ENCODE results near the gene GUCD1.

DNA sequence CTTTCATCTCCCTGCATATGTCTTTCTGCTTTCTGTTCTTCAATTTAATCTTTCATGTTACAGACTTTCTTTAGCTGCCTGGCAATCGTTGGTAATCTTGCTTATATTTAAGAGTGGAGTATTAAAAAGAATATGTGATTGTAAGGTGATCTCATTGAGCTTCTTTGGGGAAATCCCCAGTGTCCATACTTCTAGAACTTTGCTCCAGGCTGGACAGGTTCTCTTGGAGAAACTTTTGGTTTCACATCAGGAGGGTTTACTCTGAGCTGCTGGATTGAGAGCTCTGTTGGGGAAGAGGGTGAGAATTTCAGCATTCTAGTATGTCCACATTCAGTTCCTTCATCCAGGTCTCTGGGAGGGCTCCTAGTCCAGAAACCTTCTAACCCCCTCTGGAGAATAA, 21.8 kb upstream of the GUCD1 start:
- no peak for TF ChIP-seq GATA2 (IDR thresholded peaks at IDR 0.05; ENCODE audit: low read depth, low read length)
- no peak for TF ChIP-seq GATA3 (IDR thresholded peaks at IDR 0.05; ENCODE audit: low read depth, low read length)

Measured in SH-SY5Y (cell line).